Osteoblast (primary cell): ENCODE data around the gene SPATA17. TPM values are rescaled to one million over a fixed set of nuclear protein-coding genes. Genes with fewer than 3 reads are reported as not detected.

Experiments used
- DNase-seq: peaks from one replicate; pipeline ENCODE4 v3.0.0; 2011; ENCODE audit warnings: low spot score, mixed read lengths; ENCODE audit not compliant: insufficient read length; ENCODE audit errors: missing footprints
- H2AFZ ChIP-seq: 2 replicates; pipeline ENCODE4 v1.6.0; 2011; ENCODE audit warnings: mild to moderate bottlenecking, low read length
- H3K27ac ChIP-seq: 2 replicates; pipeline ENCODE4 v1.5.1; 2011; ENCODE audit warnings: mild to moderate bottlenecking, low read depth, low read length, moderate library complexity
- H3K27me3 ChIP-seq: 2 replicates; pipeline ENCODE4 v1.6.0; 2012; ENCODE audit warnings: mild to moderate bottlenecking, control low read depth, inconsistent platforms, low read length, moderate library complexity; ENCODE audit not compliant: insufficient read depth
- H3K36me3 ChIP-seq: 2 replicates; pipeline ENCODE4 v1.5.1; 2011; ENCODE audit warnings: mild to moderate bottlenecking, low read length, control low read depth, moderate library complexity; ENCODE audit not compliant: insufficient read depth
- H3K4me1 ChIP-seq: 2 replicates; pipeline ENCODE4 v1.5.1; 2011; ENCODE audit warnings: mild to moderate bottlenecking, low read length, control low read depth, moderate library complexity; ENCODE audit not compliant: insufficient read depth
- H3K4me2 ChIP-seq: 2 replicates; pipeline ENCODE4 v1.6.0; 2011; ENCODE audit warnings: mild to moderate bottlenecking, low read length; ENCODE audit not compliant: insufficient read depth
- H3K4me3 ChIP-seq: fragments of 200-600 bp; sonication (generic); 3 replicates; pipeline ENCODE4 v1.5.1; 2012; ENCODE audit warnings: mild to moderate bottlenecking, low read length, inconsistent platforms; ENCODE audit not compliant: insufficient read depth
- H3K79me2 ChIP-seq: 2 replicates; pipeline ENCODE4 v1.6.0; 2012; ENCODE audit warnings: mild to moderate bottlenecking, low read length, control low read depth, inconsistent platforms; ENCODE audit not compliant: insufficient read depth
- H3K9me3 ChIP-seq: 2 replicates; pipeline ENCODE4 v1.5.1; 2011; ENCODE audit warnings: low read depth, low read length, control low read depth
- H4K20me1 ChIP-seq: 2 replicates; pipeline ENCODE4 v1.6.0; 2012; ENCODE audit warnings: mild to moderate bottlenecking, low read length, control low read depth; ENCODE audit not compliant: insufficient read depth
- total RNA-seq: library from RNA; depleted of rRNA; stranded (reverse); fragments of >200 nt; gene quantifications from 2 replicates; pipeline ENCODE4 v1.2.3, GENCODE V29; 2012
- TF ChIP-seq, protein P1 (sequence below): IDR thresholded peaks from 2 replicates; pipeline ENCODE4 v1.5.1; 2011; ENCODE audit warnings: mild to moderate bottlenecking, low read depth, low read length, moderate library complexity; ENCODE audit errors: extremely low read depth

SPATA17 gene
- total RNA-seq, 1 donor = 0.36 TPM

GRCh38 chr1:217718873-217719272 lies 87.7 kb downstream of the SPATA17 start:
- no peaks in the 10 kb centered on the region for H3K27me3 ChIP-seq
- TF ChIP-seq, protein P1, sequence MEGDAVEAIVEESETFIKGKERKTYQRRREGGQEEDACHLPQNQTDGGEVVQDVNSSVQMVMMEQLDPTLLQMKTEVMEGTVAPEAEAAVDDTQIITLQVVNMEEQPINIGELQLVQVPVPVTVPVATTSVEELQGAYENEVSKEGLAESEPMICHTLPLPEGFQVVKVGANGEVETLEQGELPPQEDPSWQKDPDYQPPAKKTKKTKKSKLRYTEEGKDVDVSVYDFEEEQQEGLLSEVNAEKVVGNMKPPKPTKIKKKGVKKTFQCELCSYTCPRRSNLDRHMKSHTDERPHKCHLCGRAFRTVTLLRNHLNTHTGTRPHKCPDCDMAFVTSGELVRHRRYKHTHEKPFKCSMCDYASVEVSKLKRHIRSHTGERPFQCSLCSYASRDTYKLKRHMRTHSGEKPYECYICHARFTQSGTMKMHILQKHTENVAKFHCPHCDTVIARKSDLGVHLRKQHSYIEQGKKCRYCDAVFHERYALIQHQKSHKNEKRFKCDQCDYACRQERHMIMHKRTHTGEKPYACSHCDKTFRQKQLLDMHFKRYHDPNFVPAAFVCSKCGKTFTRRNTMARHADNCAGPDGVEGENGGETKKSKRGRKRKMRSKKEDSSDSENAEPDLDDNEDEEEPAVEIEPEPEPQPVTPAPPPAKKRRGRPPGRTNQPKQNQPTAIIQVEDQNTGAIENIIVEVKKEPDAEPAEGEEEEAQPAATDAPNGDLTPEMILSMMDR = no peak
- no peaks in the 10 kb centered on the region for H3K36me3 ChIP-seq
- H3K4me1 ChIP-seq = no peaks in the 10 kb centered on the region
- H3K79me2 ChIP-seq = no peaks in the 10 kb centered on the region
- H3K27ac ChIP-seq = no peak overlapping the region
- no peak overlapping the region for H2AFZ ChIP-seq
- no peak overlapping the region for H3K4me2 ChIP-seq
- no peaks in the 10 kb centered on the region for H4K20me1 ChIP-seq
- H3K9me3 ChIP-seq = no peaks in the 10 kb centered on the region
- DNase-seq = peak; percentile 49
- no peak overlapping the region for H3K4me3 ChIP-seq

DNA sequence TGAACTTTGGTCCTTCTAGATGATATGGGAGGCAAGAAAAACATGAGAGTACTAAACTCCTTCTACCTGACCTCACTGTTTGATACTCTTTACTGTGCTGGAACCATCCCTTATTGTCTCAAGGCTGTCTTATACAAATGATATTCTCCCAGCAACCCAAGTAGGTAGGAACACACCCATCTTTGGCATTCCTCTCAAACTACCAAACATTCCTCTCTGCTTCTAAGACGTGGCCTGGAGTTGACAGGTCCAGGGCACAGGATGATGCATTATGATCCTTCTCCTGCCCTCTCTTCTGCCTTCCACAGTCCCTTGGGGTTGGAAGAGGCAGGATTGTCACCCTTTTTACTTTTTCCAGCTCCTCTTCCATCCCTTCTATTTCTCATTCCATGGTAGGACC lies 90.5 kb downstream of the SPATA17 start:
- no peaks in the 10 kb centered on the region for H3K79me2 ChIP-seq
- H3K36me3 ChIP-seq = no peaks in the 10 kb centered on the region
- no peak overlapping the region for H3K4me2 ChIP-seq
- no peaks in the 10 kb centered on the region for H4K20me1 ChIP-seq
- DNase-seq = no peak
- no peaks in the 10 kb centered on the region for H3K27me3 ChIP-seq
- no peaks in the 10 kb centered on the region for H3K9me3 ChIP-seq
- H3K4me3 ChIP-seq = no peak overlapping the region
- no peaks in the 10 kb centered on the region for H3K4me1 ChIP-seq
- no peak overlapping the region for H3K27ac ChIP-seq
- H2AFZ ChIP-seq = no peak overlapping the region
- TF ChIP-seq, protein P1 = no peak

DNA sequence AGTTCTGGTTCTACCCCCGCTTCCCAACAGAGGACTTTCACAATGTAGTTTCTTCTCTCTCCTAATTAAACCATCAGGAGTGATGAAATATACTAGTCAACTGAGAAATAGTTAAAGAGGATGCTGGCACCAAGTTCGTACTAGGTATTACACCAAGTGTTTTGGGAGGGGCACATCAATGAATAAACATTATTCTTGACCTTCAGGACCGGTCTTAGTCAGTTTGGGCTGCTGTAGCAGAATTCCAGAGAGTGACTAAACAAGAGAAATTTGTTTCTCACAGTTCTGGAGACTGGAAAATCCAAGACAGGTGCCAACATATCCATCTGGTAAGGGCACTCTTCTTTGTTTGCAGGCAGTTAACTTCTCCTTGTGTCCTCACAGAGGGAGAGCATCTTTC lies 103.8 kb downstream of the SPATA17 start:
- H3K27ac ChIP-seq = no peak overlapping the region
- TF ChIP-seq, protein P1 = no peak
- H3K4me2 ChIP-seq = no peak overlapping the region
- H2AFZ ChIP-seq = no peak overlapping the region
- no peak overlapping the region for H3K4me3 ChIP-seq
- no peaks in the 10 kb centered on the region for H3K36me3 ChIP-seq
- DNase-seq = no peak
- H3K27me3 ChIP-seq = no peaks in the 10 kb centered on the region
- H3K79me2 ChIP-seq = no peaks in the 10 kb centered on the region
- H3K4me1 ChIP-seq = no peaks in the 10 kb centered on the region
- H4K20me1 ChIP-seq = no peaks in the 10 kb centered on the region
- no peaks in the 10 kb centered on the region for H3K9me3 ChIP-seq

- Histone ChIP-seq H3K79me2 (no peaks in the 10 kb centered on the region), H3K4me2 (no peak overlapping the region), H3K4me1 (no peaks in the 10 kb centered on the region), H3K27me3 (no peaks in the 10 kb centered on the region), H3K27ac (no peak overlapping the region), H3K9me3 (no peaks in the 10 kb centered on the region), H3K36me3 (no peaks in the 10 kb centered on the region), H4K20me1 (no peaks in the 10 kb centered on the region), H2AFZ (no peak overlapping the region), H3K4me3 (no peak overlapping the region)
- DNase-seq = peak; percentile 11
- TF ChIP-seq, protein P1 = peak; percentile 76
Observed at GRCh38 chr1:217747156-217747769, 116.1 kb downstream of the SPATA17 start.
